Activated naive CD4-positive, alpha-beta T cell treated with anti-CD3 and anti-CD28 coated beads, Interleukin-2, amount 50 U/mL, for 24 hours (primary cell): ENCODE data around the gene TBC1D1.

Experiments
- H3K27ac Mint-ChIP-seq: one replicate; pipeline ENCODE4 v1.8.0; 2021; ENCODE audit warnings: mild to moderate bottlenecking, mixed read lengths
- H3K27me3 Mint-ChIP-seq: one replicate; pipeline ENCODE4 v1.8.0; 2021; ENCODE audit warnings: mixed read lengths
- H3K36me3 Mint-ChIP-seq: one replicate; pipeline ENCODE4 v1.8.0; 2021; ENCODE audit warnings: mixed read lengths
- H3K4me1 Mint-ChIP-seq: one replicate; pipeline ENCODE4 v1.8.0; 2021; ENCODE audit warnings: mixed read lengths
- H3K4me3 Mint-ChIP-seq: one replicate; pipeline ENCODE4 v1.8.0; 2021; ENCODE audit warnings: mild to moderate bottlenecking, mixed read lengths
- H3K9me3 Mint-ChIP-seq: one replicate; pipeline ENCODE4 v1.8.0; 2021; ENCODE audit warnings: mixed read lengths

TBC1D1 gene

DNA sequence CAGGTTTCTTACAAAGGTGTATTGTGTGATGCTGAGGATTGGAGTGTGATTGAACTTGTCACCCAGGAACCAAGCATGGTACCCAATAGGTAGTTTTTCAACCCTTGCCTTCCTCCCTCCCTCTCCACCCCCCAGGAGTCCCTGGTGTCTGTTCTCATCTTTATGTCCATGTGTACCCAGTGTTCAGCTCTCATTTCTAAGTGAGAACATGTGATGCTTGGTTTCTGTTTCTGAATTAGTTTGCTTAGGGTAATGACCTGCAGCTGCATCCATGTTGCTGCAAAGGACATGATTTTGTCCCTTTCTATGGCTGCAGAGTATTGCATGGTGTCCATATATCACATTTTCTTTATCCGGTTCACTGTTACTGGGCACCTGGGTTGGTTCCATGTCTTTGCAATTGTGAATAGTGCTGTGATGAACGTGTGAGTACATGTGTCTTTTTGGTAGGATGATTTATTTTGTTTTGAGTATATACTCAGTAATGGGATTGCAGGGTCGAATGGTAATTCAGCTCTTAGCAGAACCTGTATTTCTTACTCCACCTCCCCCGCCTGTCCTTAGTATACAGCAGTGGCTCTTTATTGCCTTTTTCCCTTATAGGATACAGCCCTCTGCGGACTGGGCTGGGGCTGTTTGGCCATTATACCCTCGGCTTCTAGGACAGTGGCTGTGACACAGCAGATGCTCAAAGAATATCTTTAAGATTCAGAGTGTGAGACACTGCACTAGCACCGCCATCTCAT is 214.8 kb downstream of the TBC1D1 start:
- H3K27ac Mint-ChIP-seq = no peak overlapping the region
- H3K27me3 Mint-ChIP-seq = no peaks in the 10 kb centered on the region
- H3K36me3 Mint-ChIP-seq = peaks cover 19% of the 10 kb centered on the region
- no peaks in the 10 kb centered on the region for H3K9me3 Mint-ChIP-seq
- H3K4me3 Mint-ChIP-seq = no peak overlapping the region
- peaks cover 4% of the 10 kb centered on the region for H3K4me1 Mint-ChIP-seq

DNA sequence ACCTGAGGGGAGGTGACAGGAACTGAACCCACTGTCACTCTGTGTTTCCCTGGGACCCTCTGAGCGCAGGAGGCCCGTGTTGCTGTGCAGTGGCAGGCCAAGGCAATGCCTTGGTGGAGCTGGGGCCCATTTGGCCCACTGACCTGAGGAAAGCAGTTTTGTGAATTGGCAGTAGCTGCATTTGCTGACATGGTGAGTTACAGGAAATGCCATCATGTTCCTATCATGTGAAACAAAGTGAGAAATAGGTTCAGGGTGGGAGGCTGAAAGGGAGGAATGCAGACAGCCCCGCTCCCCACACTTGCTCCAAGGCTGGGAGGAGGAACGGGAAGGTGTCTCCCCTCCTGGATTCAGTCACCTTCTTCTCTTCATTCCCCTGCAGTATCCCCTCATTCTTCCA is 215.4 kb downstream of the TBC1D1 start:
- Mint-ChIP-seq H3K27me3 (no peaks in the 10 kb centered on the region), H3K36me3 (peaks cover 19% of the 10 kb centered on the region), H3K27ac (no peak overlapping the region), H3K4me3 (no peak overlapping the region), H3K9me3 (no peaks in the 10 kb centered on the region), H3K4me1 (peaks cover 4% of the 10 kb centered on the region)

DNA sequence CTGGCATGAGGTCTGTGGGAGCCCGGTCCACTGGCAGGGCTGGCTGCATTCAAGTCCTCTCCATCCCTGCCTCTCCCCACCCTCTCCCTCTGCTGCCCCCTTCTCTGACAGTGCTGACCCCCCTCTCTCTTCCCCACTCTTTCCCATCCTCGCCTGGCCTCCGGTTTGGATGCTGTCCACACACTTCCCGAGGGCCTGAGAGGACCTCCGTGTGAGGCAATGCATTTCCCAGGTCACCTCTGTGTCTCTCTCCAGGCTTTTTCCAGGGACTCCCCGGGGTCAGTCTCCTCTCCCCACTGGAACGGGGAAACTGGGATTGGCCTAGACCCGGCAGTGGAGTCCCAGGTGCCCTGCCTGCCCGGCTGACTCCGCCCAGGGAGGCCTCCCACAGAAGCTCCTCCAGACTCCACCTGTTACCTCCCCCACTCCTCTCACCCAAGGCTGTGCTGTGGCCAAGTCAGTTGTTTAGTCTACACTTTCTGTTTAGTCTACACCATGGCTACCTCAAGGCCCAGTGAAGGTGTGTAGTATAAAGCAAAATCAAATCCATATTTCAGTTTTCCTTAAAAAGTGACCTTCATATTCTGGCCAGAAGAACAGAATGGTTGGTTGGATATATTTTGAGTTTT is 216.1 kb downstream of the TBC1D1 start:
- H3K9me3 Mint-ChIP-seq = no peaks in the 10 kb centered on the region
- H3K4me3 Mint-ChIP-seq = no peak overlapping the region
- H3K4me1 Mint-ChIP-seq = peaks cover 4% of the 10 kb centered on the region
- H3K27me3 Mint-ChIP-seq = no peaks in the 10 kb centered on the region
- peaks cover 16% of the 10 kb centered on the region for H3K36me3 Mint-ChIP-seq
- no peak overlapping the region for H3K27ac Mint-ChIP-seq

DNA sequence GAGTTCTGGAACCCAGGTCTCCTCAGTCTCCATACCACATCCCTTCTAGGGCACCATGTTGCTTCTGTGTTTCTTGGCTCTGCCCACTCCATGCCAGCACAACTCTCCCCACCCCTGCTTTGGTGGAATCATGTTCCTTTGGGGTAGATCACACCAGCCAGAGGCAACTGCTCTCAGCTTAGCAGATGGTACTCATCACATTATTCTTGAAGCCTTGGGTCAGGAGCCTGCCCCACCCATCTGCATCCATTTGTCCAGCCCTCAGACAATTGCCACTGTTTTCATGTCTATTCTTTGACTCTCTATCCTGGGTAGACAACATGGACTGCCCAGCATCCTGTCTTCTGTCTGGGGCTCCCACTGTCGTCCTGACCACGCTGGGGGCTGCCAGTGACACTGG is 216.9 kb downstream of the TBC1D1 start:
- no peaks in the 10 kb centered on the region for H3K9me3 Mint-ChIP-seq
- H3K27ac Mint-ChIP-seq = no peak overlapping the region
- H3K4me1 Mint-ChIP-seq = peaks cover 4% of the 10 kb centered on the region
- no peaks in the 10 kb centered on the region for H3K27me3 Mint-ChIP-seq
- H3K4me3 Mint-ChIP-seq = no peak overlapping the region
- H3K36me3 Mint-ChIP-seq = peaks cover 16% of the 10 kb centered on the region

DNA sequence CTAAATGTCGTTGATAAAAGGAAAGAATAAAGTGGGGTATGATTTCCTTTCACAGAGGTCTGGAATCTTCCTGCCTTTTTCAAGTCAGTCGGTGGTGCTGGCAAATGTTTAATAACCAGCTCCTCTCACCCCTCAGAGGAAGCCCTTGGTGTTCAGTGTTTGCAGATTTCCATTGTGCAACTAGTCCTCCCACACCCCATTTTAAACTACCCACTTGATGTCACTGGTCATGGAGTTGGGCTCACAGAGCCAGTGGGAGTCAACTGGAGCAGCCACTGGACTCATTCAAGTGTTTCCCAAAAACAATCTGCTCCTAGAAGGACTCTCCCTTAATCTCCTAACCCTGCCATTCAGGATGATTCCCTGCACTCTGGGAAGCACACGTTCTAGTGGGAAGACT is 218.5 kb downstream of the TBC1D1 start:
- H3K27me3 Mint-ChIP-seq = no peaks in the 10 kb centered on the region
- no peaks in the 10 kb centered on the region for H3K9me3 Mint-ChIP-seq
- peaks cover 14% of the 10 kb centered on the region for H3K36me3 Mint-ChIP-seq
- H3K27ac Mint-ChIP-seq = no peak overlapping the region
- H3K4me1 Mint-ChIP-seq = peaks cover 4% of the 10 kb centered on the region
- no peak overlapping the region for H3K4me3 Mint-ChIP-seq

DNA sequence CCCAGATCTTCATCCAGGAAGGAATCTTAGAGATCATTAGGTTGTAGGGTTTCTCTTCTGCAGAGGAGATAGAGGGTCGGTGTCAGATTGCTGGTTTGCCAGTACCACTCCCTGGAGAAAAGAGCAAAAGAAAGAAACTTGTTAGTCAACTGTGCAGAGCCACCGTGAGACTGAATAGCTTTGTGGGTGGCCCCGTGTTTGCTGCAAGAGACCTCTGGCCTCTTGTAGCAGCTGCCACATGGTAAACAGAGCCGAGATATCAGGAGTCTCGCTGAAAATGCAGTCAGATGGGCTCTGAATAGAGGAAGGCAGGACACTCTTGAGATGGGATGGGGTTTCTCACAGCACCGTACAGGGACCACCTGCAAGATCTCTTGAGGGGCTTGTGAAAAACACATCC is 219.0 kb downstream of the TBC1D1 start:
- Mint-ChIP-seq H3K27me3 (no peaks in the 10 kb centered on the region), H3K36me3 (peaks cover 14% of the 10 kb centered on the region), H3K9me3 (no peaks in the 10 kb centered on the region), H3K27ac (no peak overlapping the region), H3K4me3 (no peak overlapping the region), H3K4me1 (peaks cover 4% of the 10 kb centered on the region)

DNA sequence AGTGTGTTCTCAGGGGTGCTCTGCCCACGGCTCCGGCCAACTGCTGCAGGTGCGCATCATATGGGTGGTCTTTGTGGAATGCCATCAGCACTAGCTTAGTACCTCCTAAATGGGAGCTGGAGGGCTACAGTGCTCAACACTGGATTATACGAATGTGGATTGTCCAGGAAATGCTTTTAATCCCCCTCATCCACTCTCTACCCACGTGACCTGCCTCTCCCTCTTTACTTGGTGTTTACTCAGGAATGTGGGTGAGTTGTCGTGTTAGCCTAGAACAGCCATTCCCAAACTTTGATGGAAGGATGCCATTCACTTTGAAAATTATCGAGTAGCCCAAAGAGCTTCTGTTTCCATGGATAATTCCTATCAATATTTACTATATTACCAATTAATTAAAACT is 220.1 kb downstream of the TBC1D1 start:
- Mint-ChIP-seq H3K9me3 (no peaks in the 10 kb centered on the region), H3K27ac (no peak overlapping the region), H3K36me3 (peaks cover 8% of the 10 kb centered on the region), H3K4me3 (no peak overlapping the region), H3K4me1 (no peaks in the 10 kb centered on the region), H3K27me3 (no peaks in the 10 kb centered on the region)

DNA sequence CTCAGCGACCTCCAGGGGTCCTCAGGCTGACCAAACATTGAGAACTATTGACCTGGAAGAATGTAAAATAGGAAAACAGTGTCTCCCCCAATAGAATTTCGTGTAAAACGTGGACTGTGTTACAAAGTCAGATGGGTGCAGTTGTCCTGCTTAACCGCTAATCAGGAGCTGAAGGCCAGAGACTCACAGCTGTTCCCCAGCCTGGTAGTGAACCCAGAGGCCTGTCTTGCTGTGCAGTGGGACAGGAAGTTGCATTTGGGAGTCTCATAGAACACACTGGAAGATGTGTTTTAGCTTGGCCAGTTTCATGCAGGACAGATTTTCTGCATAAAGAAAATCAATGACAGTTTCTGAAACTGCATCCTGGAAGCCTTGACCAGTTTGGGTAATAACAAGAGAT is 220.8 kb downstream of the TBC1D1 start:
- Mint-ChIP-seq H3K4me1 (no peaks in the 10 kb centered on the region), H3K27me3 (no peaks in the 10 kb centered on the region), H3K36me3 (peaks cover 13% of the 10 kb centered on the region), H3K4me3 (no peak overlapping the region), H3K9me3 (no peaks in the 10 kb centered on the region), H3K27ac (no peak overlapping the region)

DNA sequence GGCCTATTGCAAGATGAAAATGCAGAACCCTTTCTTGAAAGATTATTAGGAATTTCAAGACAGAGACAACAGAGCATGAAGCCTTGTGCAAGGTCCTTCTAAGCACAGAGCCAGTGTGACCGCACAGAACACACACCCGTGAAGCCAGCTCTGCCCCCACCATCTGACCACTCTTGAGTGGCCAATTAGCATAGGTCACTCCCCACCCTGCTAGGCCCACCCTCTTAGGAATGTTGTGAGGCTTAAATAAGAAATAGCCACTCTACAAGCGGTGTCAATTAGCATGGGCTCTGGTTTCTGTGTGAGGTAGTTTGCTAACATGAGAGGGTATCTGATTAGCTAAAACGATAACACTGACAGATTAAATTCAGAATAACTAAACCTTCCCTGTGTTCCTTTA is 222.2 kb downstream of the TBC1D1 start:
- no peaks in the 10 kb centered on the region for H3K27me3 Mint-ChIP-seq
- H3K27ac Mint-ChIP-seq = no peak overlapping the region
- peaks cover 12% of the 10 kb centered on the region for H3K36me3 Mint-ChIP-seq
- H3K4me3 Mint-ChIP-seq = no peak overlapping the region
- no peaks in the 10 kb centered on the region for H3K9me3 Mint-ChIP-seq
- H3K4me1 Mint-ChIP-seq = no peaks in the 10 kb centered on the region

DNA sequence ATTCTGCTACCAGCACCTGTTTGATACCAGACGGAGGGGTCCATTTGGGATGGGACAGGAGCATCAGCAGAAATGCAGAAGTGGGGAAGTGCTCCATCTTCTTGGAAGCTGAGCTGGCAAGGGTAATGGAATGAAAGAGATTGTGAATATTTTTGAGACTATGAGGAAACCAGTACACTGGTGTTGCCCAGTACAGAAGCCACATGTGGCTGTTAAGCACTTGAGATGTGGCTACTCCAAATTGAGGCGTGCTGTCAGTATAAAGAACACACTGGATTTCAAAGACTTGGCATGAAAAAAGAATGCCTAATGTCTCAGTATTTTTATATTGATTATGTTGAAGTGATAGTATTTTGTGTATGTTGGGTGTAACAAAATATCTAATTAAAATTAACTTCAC is 222.7 kb downstream of the TBC1D1 start:
- Mint-ChIP-seq H3K9me3 (no peaks in the 10 kb centered on the region), H3K4me1 (no peaks in the 10 kb centered on the region), H3K27me3 (no peaks in the 10 kb centered on the region), H3K4me3 (no peak overlapping the region), H3K27ac (no peak overlapping the region), H3K36me3 (peaks cover 13% of the 10 kb centered on the region)

DNA sequence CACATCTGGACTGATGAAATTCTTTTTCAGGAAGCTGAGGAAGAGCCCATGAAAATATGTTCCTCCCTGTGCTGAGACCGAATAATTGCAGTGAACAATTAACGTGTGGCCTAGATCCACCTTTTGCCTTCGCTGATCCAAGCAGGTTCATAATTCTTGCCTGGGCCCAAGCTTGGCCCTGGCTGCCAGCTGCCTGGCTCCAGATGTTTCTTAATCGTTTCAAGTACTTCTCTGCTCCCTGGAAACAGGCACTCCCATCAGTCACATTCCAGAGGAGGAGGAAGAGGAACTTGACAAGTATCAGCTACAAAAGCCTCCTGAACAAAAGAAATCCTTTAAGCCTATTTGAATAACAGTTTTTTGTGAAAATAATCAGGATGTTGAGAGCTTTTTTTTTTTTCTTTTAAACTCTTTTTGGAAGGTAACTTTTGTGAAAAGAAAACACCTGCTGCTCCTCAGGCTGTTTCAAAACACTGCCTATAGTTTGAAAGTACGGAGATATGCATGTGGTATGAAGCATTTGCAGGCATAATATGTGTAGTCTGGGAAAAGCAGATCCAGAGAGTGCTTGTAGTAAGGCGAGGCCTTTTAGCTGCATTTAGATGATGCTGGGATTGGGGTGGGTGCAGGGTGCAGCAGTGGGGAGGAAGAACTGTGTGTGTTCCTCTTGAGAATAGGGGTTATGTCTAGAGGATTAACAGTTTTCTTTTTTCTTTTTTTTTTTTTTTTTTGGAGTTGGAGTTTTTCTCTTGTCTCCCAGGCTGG is 223.7 kb downstream of the TBC1D1 start:
- no peaks in the 10 kb centered on the region for H3K4me1 Mint-ChIP-seq
- no peak overlapping the region for H3K4me3 Mint-ChIP-seq
- H3K9me3 Mint-ChIP-seq = no peaks in the 10 kb centered on the region
- peaks cover 14% of the 10 kb centered on the region for H3K36me3 Mint-ChIP-seq
- no peak overlapping the region for H3K27ac Mint-ChIP-seq
- H3K27me3 Mint-ChIP-seq = no peaks in the 10 kb centered on the region

DNA sequence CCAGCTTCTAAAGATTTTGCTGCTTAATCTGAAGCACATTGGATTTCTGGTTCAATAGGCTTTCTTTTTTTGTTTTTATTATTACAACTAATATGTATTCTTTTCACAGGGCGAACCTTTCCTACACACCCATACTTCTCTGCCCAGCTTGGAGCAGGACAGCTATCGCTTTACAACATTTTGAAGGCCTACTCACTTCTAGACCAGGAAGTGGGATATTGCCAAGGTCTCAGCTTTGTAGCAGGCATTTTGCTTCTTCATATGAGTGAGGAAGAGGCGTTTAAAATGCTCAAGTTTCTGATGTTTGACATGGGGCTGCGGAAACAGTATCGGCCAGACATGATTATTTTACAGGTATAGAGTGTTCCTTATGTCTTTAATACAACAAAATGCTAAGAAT is 224.7 kb downstream of the TBC1D1 start:
- no peaks in the 10 kb centered on the region for H3K9me3 Mint-ChIP-seq
- no peak overlapping the region for H3K4me3 Mint-ChIP-seq
- H3K27ac Mint-ChIP-seq = no peak overlapping the region
- H3K27me3 Mint-ChIP-seq = no peaks in the 10 kb centered on the region
- peaks cover 12% of the 10 kb centered on the region for H3K36me3 Mint-ChIP-seq
- H3K4me1 Mint-ChIP-seq = no peaks in the 10 kb centered on the region

DNA sequence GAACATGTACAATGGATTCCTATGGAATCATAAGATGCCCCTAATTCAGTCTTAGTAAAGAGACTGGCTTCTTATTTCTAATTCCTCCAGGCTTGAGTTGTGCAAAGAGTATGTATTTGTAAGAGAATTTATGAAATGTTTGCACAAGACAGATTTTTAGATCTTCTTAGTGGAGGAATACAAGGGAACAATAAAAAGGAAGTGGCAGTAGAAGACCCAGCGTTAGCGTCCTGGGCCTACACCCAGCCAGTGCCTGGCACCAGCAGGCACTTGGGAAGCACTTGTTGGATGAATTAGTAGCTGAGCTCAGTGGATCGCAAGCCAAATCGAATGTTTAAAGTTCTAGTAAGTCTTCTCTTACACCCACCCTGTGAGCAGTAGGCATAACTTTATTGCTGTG is 226.7 kb downstream of the TBC1D1 start:
- Mint-ChIP-seq H3K27ac (no peak overlapping the region), H3K4me3 (no peak overlapping the region), H3K4me1 (no peaks in the 10 kb centered on the region), H3K9me3 (no peaks in the 10 kb centered on the region), H3K27me3 (no peaks in the 10 kb centered on the region), H3K36me3 (peaks cover 17% of the 10 kb centered on the region)

DNA sequence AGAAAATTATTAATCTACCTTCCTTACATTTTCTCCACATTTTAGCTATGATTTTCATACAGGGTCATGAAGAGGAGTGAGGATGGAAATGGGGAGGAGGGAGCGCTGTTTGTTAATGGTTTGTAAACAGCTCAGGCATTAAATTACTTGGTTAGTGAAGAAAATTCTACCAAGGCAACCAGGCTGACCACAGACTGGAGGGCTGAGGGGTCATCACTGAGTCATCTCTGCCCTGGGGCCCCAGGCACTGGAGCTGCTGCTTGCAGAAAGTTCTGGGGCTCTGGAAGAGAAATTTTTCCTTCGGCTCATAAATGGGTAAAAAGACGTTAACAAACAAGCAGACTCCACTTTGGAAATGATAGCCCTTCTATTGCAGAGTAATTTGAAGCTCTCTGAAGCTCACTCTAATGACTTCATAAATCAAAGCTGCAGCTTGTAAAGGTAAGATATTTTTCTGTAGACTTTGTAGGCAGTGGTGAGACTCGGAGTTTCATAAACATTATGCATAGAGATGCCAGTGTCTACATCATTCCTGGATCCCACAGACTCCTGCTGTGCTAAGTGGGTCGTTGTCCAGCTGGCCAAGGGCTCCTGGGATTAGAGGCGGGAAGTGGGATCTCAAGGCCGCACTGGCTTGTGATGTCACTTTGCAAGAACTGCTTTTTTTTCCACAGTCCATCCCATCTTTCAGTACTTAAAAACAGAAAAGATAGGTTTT is 228.9 kb downstream of the TBC1D1 start:
- H3K27me3 Mint-ChIP-seq = no peaks in the 10 kb centered on the region
- peaks cover 11% of the 10 kb centered on the region for H3K4me1 Mint-ChIP-seq
- H3K27ac Mint-ChIP-seq = no peak overlapping the region
- peaks cover 23% of the 10 kb centered on the region for H3K36me3 Mint-ChIP-seq
- H3K9me3 Mint-ChIP-seq = no peaks in the 10 kb centered on the region
- H3K4me3 Mint-ChIP-seq = no peak overlapping the region

DNA sequence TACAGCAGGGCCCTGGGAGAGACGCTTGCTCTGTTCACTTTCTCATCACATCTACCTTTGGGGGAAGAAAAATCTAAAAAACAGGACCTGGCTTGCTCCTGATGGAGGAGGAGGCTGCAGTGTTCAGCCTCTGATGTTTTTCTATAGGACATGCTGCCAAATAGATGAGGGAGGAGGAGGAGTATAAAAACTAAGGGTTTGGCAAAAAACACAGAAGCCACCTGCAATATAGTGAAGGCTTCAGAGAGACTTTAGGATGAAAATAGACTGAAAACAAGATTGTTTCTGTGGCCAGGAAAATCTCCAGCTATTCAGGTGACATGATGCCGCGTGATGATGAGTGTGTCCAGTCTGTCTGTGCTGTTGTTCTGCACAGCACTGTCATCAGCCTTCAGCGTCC is 229.9 kb downstream of the TBC1D1 start:
- Mint-ChIP-seq H3K36me3 (peaks cover 29% of the 10 kb centered on the region), H3K4me3 (no peak overlapping the region), H3K9me3 (no peaks in the 10 kb centered on the region), H3K27ac (no peak overlapping the region), H3K4me1 (peaks cover 11% of the 10 kb centered on the region), H3K27me3 (no peaks in the 10 kb centered on the region)

DNA sequence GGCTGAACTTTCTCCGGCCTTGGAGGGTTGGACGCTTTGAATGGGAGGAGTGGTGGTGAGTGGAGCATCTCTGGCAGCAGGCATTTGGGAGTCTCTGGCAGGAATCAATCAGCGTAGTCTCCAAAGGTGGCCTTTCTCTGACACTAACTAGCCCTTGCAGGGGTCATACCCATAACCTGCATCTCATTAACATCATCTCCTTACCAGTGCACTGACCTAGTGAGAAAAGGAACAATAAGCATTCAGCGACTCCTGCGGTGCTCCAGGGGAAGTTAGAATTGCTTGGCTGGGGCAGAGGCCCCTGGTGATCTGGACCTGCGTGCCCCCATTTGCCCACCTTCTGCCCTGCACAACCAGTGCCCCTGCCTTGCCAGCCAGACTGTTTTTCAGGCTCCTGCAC is 231.2 kb downstream of the TBC1D1 start:
- H3K27ac Mint-ChIP-seq = no peak overlapping the region
- peaks cover 11% of the 10 kb centered on the region for H3K4me1 Mint-ChIP-seq
- no peaks in the 10 kb centered on the region for H3K9me3 Mint-ChIP-seq
- no peaks in the 10 kb centered on the region for H3K27me3 Mint-ChIP-seq
- H3K36me3 Mint-ChIP-seq = peaks cover 31% of the 10 kb centered on the region
- H3K4me3 Mint-ChIP-seq = no peak overlapping the region
